Suprapubic skin (tissue), 4 donors: Measurements from ENCODE around the gene DARS1.

ENCODE experiments used
- EP300 ChIP-seq: sonication (generic); formaldehyde crosslinking; IDR thresholded peaks from one replicate; pipeline ENCODE4 v1.6.1; 2017; ENCODE audit warnings: antibody characterized with exemption
- POLR2A ChIP-seq, 2 donors: fragments of 450-650 bp; IDR thresholded peaks; one replicate each; pipeline ENCODE4 v1.6.1; 2017; ENCODE audit warnings: antibody characterized with exemption in 2 of 2, mild to moderate bottlenecking in 2 of 2, moderate library complexity in 2 of 2
- POLR2AphosphoS5 ChIP-seq, 3 donors: sonication (generic); formaldehyde crosslinking; IDR thresholded peaks; one replicate each; pipeline ENCODE4 v1.6.1; 2017; ENCODE audit warnings: antibody characterized with exemption in 3 of 3

DNA sequence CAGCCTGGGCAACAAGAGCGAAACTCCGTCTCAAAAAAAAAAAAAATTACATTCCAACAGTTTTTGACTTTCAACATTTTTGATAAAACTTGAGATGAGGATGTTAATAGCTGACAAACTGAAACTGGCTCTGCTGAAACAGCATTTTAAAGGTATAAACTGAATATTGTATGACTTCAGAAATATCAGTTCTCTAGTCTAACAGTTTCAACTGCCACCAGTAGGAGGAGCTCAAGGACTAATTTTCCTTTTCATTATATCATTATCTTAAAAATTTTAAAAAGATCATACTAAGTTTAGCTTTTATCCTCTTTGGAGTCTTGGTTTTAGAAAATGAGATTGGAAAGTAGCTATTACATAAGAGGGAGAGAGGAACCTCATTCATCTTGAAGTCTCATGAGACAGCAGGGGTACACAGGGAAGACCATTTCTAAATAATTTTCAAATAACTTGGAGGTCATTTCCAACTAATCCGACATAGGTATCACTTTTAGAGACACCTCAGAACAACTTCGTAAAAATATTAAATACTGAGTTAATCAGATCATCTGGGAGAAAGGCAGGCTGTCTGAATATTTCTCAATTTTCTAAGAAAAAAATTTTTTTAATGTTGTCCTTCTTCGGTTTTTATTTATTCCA is 71.6 kb downstream of the DARS1 start:
- TF ChIP-seq EP300, result no peak
- TF ChIP-seq POLR2A (IDR thresholded peaks at IDR 0.05), result no peak
- TF ChIP-seq POLR2AphosphoS5 (IDR thresholded peaks at IDR 0.05), result no peak
